Inferior parietal cortex (tissue), 1 donor: ENCODE data around the gene LIN52.
"Not testable (repeated sequence)": the region's sequence is repeated elsewhere in the genome, so short reads cannot be mapped to it uniquely, and the experiment has no call there.

Experiments used
- DNase-seq: peaks from one replicate; pipeline ENCODE4 v3.0.0-alpha.2; 2016; ENCODE audit errors: extremely low spot score

LIN52 gene

GRCh38 chr14:74109369-74109768 is 24.6 kb downstream of the LIN52 start:
- no peak for DNase-seq

GRCh38 chr14:74111395-74112216 is 26.9 kb downstream of the LIN52 start:
- DNase-seq, result peak; percentile 58

GRCh38 chr14:74125487-74125886 is 40.7 kb downstream of the LIN52 start:
- DNase-seq, result not testable (repeated sequence)

- DNase-seq, result no peak
Observed at GRCh38 chr14:74126315-74127013, 41.7 kb downstream of the LIN52 start.

GRCh38 chr14:74127634-74128033 is 42.9 kb downstream of the LIN52 start:
- DNase-seq, result no peak

GRCh38 chr14:74133833-74134481 is 49.2 kb downstream of the LIN52 start:
- no peak for DNase-seq

GRCh38 chr14:74134484-74134883 is 49.7 kb downstream of the LIN52 start:
- DNase-seq, result no peak

- DNase-seq, result no peak
Observed at GRCh38 chr14:74135426-74135825, 50.7 kb downstream of the LIN52 start.

- no peak for DNase-seq
Observed at GRCh38 chr14:74140374-74140850, 55.7 kb downstream of the LIN52 start.

GRCh38 chr14:74141703-74142102 is 56.9 kb downstream of the LIN52 start:
- DNase-seq, result no peak

GRCh38 chr14:74142523-74142922 is 57.8 kb downstream of the LIN52 start:
- no peak for DNase-seq

GRCh38 chr14:74144789-74145188 is 60.0 kb downstream of the LIN52 start:
- DNase-seq, result no peak

- DNase-seq, result no peak
Observed at GRCh38 chr14:74147571-74147970, 62.8 kb downstream of the LIN52 start.

GRCh38 chr14:74148705-74149104 is 63.9 kb downstream of the LIN52 start:
- DNase-seq, result no peak

- no peak for DNase-seq
Observed at GRCh38 chr14:74155287-74155686, 70.5 kb downstream of the LIN52 start.

GRCh38 chr14:74155749-74156148 is 71.0 kb downstream of the LIN52 start:
- DNase-seq, result no peak

GRCh38 chr14:74160763-74161162 is 76.0 kb downstream of the LIN52 start:
- DNase-seq, result no peak

GRCh38 chr14:74161526-74162158 is 76.9 kb downstream of the LIN52 start:
- DNase-seq, result no peak

- no peak for DNase-seq
Observed at GRCh38 chr14:74169906-74170305, 85.2 kb downstream of the LIN52 start.

- no peak for DNase-seq
Observed at GRCh38 chr14:74176400-74176793, 91.6 kb downstream of the LIN52 start.

GRCh38 chr14:74179856-74180255 is 95.1 kb downstream of the LIN52 start:
- DNase-seq, result no peak
